Measurements from ENCODE around the gene ZNF92. TPM values are rescaled to one million over a fixed set of nuclear protein-coding genes. Genes with fewer than 3 reads are reported as not detected.
"Not testable (repeated sequence)": the region's sequence is repeated elsewhere in the genome, so short reads cannot be mapped to it uniquely, and the experiment has no call there.

The ZNF92 gene
- total RNA-seq: 2.9 TPM
- long read RNA-seq, transcript ZNF92-201 (4 exons, 3,210 nt): major isoform, 11 of 14 reads
- long read RNA-seq, partial matches to known transcripts: 0 of 14 reads
- long read RNA-seq, other reads (novel, unspliced or antisense): 2 of 14 reads

GRCh38 chr7:65373608-65374351 lies at the start of gene ZNF92:
TSS of gene ZNF92 (plus strand) at chr7:65373855. CDS start at chr7:65373998, 143 bp downstream.
- intact Hi-C loops (cut with DNase I): no loop called here
- DNase-seq: peak; percentile 98
- peak; percentile 100 for ATAC-seq (ENCODE audit: poor library complexity)

GRCh38 chr7:65325793-65326432 lies 47.7 kb upstream of the ZNF92 start:
- ATAC-seq (ENCODE audit: poor library complexity) (no peak), DNase-seq (no peak)
- intact Hi-C loops (cut with DNase I): no loop called here

- DNase-seq: no peak
- ATAC-seq (ENCODE audit: poor library complexity): no peak
- intact Hi-C loops (cut with DNase I): no loop called here
These were observed 35.3 kb upstream of the ZNF92 start for GRCh38 chr7:65338346-65338745.

GRCh38 chr7:65339257-65339656 lies 34.4 kb upstream of the ZNF92 start:
- no peak for ATAC-seq (ENCODE audit: poor library complexity)
- intact Hi-C loops (cut with DNase I): no loop called here
- DNase-seq: no peak

- DNase-seq (no peak), ATAC-seq (ENCODE audit: poor library complexity) (no peak)
- intact Hi-C loops (cut with DNase I): no loop called here
These were observed 30.7 kb upstream of the ZNF92 start for GRCh38 chr7:65342723-65343629.

- ATAC-seq (ENCODE audit: poor library complexity); DNase-seq; intact Hi-C loops (cut with DNase I): not testable (repeated sequence)
These were observed 29.1 kb upstream of the ZNF92 start for GRCh38 chr7:65344541-65344940.

- intact Hi-C loops (cut with DNase I): no loop called here
- ATAC-seq (ENCODE audit: poor library complexity) (no peak), DNase-seq (no peak)
These were observed 19.4 kb upstream of the ZNF92 start for GRCh38 chr7:65354263-65354662.

- ATAC-seq (ENCODE audit: poor library complexity) (no peak), DNase-seq (no peak)
- intact Hi-C loops (cut with DNase I): no loop called here
These were observed 3.8 kb upstream of the ZNF92 start for GRCh38 chr7:65369843-65370242.

- ATAC-seq (ENCODE audit: poor library complexity): no peak
- intact Hi-C loops (cut with DNase I): no loop called here
- no peak for DNase-seq
These were observed 2.2 kb upstream of the ZNF92 start for GRCh38 chr7:65371468-65371867.

- ATAC-seq (ENCODE audit: poor library complexity) (peak; percentile 27), DNase-seq (no peak)
- intact Hi-C loops (cut with DNase I): no loop called here
These were observed 5.7 kb downstream of the ZNF92 start for GRCh38 chr7:65379318-65379717.

GRCh38 chr7:65381742-65382141 lies 8.1 kb downstream of the ZNF92 start:
- intact Hi-C loops (cut with DNase I): no loop called here
- ATAC-seq (ENCODE audit: poor library complexity): no peak

GRCh38 chr7:65382452-65382851 lies 8.8 kb downstream of the ZNF92 start:
- intact Hi-C loops (cut with DNase I): no loop called here
- DNase-seq (no peak), ATAC-seq (ENCODE audit: poor library complexity) (no peak)

More at GRCh38 chr7:65381742-65382141, 8.1 kb downstream of the ZNF92 start:
- no peak for DNase-seq

GRCh38 chr7:65387891-65388290 lies 14.2 kb downstream of the ZNF92 start:
- no peak for ATAC-seq (ENCODE audit: poor library complexity)
- intact Hi-C loops (cut with DNase I): no loop called here
- no peak for DNase-seq

GRCh38 chr7:65390588-65390987 lies 16.9 kb downstream of the ZNF92 start:
- no peak for DNase-seq
- intact Hi-C loops (cut with DNase I): no loop called here
- no peak for ATAC-seq (ENCODE audit: poor library complexity)

- intact Hi-C loops (cut with DNase I): no loop called here
- ATAC-seq (ENCODE audit: poor library complexity): no peak
- no peak for DNase-seq
These were observed 24.1 kb downstream of the ZNF92 start for GRCh38 chr7:65397730-65398142.

- DNase-seq: not testable (repeated sequence)
These were observed 25.0 kb downstream of the ZNF92 start for GRCh38 chr7:65398671-65399070.

GRCh38 chr7:65399101-65399500 lies 25.4 kb downstream of the ZNF92 start:
- ATAC-seq (ENCODE audit: poor library complexity); DNase-seq; intact Hi-C loops (cut with DNase I): not testable (repeated sequence)

More at GRCh38 chr7:65398671-65399070, 25.0 kb downstream of the ZNF92 start:
- ATAC-seq (ENCODE audit: poor library complexity); intact Hi-C loops (cut with DNase I): not testable (repeated sequence)

- no peak for DNase-seq
- no peak for ATAC-seq (ENCODE audit: poor library complexity)
- intact Hi-C loops (cut with DNase I): no loop called here
These were observed 30.4 kb downstream of the ZNF92 start for GRCh38 chr7:65404020-65404419.

- DNase-seq; ATAC-seq (ENCODE audit: poor library complexity); intact Hi-C loops (cut with DNase I): not testable (repeated sequence)
These were observed 33.1 kb downstream of the ZNF92 start for GRCh38 chr7:65406706-65407105.

Data from Right ventricle myocardium superior (tissue), 1 donor.